Neuronal stem cell (in vitro differentiated cells): ENCODE data around the gene CHD5.
A peak's percentile ranks its signal among the peaks of the same experiment; 100 is the strongest.

Experiments
- DNase-seq: peaks from one replicate; pipeline ENCODE4 v3.0.0-alpha.2; 2013; ENCODE audit warnings: low spot score
- H2AFZ ChIP-seq: one replicate; pipeline ENCODE4 v1.6.1; 2013; ENCODE audit warnings: mild to moderate bottlenecking, low read length, inconsistent platforms
- H2AK5ac ChIP-seq: 2 replicates; pipeline ENCODE4 v1.6.1; 2013; ENCODE audit warnings: low read depth, mild to moderate bottlenecking, inconsistent platforms, low read length, moderate library complexity, mixed read lengths
- H2BK120ac ChIP-seq: 2 replicates; pipeline ENCODE4 v1.6.1; 2013; ENCODE audit warnings: low read depth, mild to moderate bottlenecking, inconsistent platforms, low read length, moderate library complexity, mixed read lengths
- H2BK12ac ChIP-seq: one replicate; pipeline ENCODE4 v1.6.1; 2013; ENCODE audit warnings: low read length, inconsistent platforms
- H2BK15ac ChIP-seq: 2 replicates; pipeline ENCODE4 v1.6.1; 2013; ENCODE audit warnings: mild to moderate bottlenecking, low read length, inconsistent platforms, mixed read lengths
- H2BK5ac ChIP-seq: one replicate; pipeline ENCODE4 v1.6.1; 2013; ENCODE audit warnings: inconsistent platforms, mild to moderate bottlenecking, low read length, moderate library complexity
- H3K14ac ChIP-seq: one replicate; pipeline ENCODE4 v1.6.1; 2013; ENCODE audit warnings: low read length, inconsistent platforms
- H3K18ac ChIP-seq: 2 replicates; pipeline ENCODE4 v1.6.1; 2013; ENCODE audit warnings: low read length, inconsistent platforms
- H3K23ac ChIP-seq: 2 replicates; pipeline ENCODE4 v1.6.1; 2013; ENCODE audit warnings: low read depth, mild to moderate bottlenecking, mixed read lengths, low read length, inconsistent platforms; ENCODE audit not compliant: poor library complexity
- H3K27ac ChIP-seq: replicated peaks from 3 replicates; pipeline ENCODE4 v1.5.1; 2013; ENCODE audit warnings: low read length, inconsistent platforms
- H3K27me3 ChIP-seq, 3 experiments: 2 replicates each; pipeline ENCODE4 v1.6.1; 2013; ENCODE audit warnings: low read length in 3 of 3, mild to moderate bottlenecking in 2 of 3, inconsistent platforms in 1 of 3, low read depth in 1 of 3, mixed read lengths in 1 of 3, moderate library complexity in 1 of 3; ENCODE audit not compliant: control insufficient read depth in 3 of 3, insufficient read depth in 3 of 3
- H3K36me3 ChIP-seq, 2 donors: replicated peaks in 1 of 2; 2 replicates each; pipeline ENCODE4 v1.6.1; 2013; ENCODE audit warnings: low read length in 2 of 2; ENCODE audit not compliant: control insufficient read depth in 2 of 2, insufficient read depth in 2 of 2
- H3K4ac ChIP-seq: 2 replicates; pipeline ENCODE4 v1.6.1; 2013; ENCODE audit warnings: inconsistent platforms, mild to moderate bottlenecking, low read length, moderate library complexity
- H3K4me1 ChIP-seq, 2 donors: 1 replicate in 1 of 2; 2 replicates in 1 of 2; pipeline ENCODE4 v1.6.1; 2013; ENCODE audit warnings: low read length in 2 of 2, low read depth in 1 of 2; ENCODE audit not compliant: control insufficient read depth in 2 of 2, insufficient read depth in 1 of 2
- H3K4me2 ChIP-seq: one replicate; pipeline ENCODE4 v1.6.1; 2013; ENCODE audit warnings: mild to moderate bottlenecking, low read length, inconsistent platforms; ENCODE audit not compliant: insufficient read depth, poor library complexity, severe bottlenecking
- H3K4me3 ChIP-seq, 2 donors: 2 replicates each; pipeline ENCODE4 v1.5.1; 2013; ENCODE audit warnings: low read length in 2 of 2, mild to moderate bottlenecking in 2 of 2, inconsistent platforms in 1 of 2, moderate library complexity in 1 of 2
- H3K79me1 ChIP-seq: one replicate; pipeline ENCODE4 v1.6.1; 2013; ENCODE audit warnings: low read depth, mild to moderate bottlenecking, inconsistent platforms, low read length, moderate library complexity
- H3K9ac ChIP-seq: one replicate; pipeline ENCODE4 v1.6.1; 2013; ENCODE audit warnings: mild to moderate bottlenecking, low read depth, low read length, inconsistent platforms; ENCODE audit not compliant: poor library complexity
- H3K9me3 ChIP-seq, 2 donors: replicated peaks in 1 of 2; 2 replicates each; pipeline versions ENCODE3 to v1.6.1; 2013; ENCODE audit warnings: low read length in 2 of 2, mild to moderate bottlenecking in 2 of 2, inconsistent platforms in 1 of 2, low read depth in 1 of 2, mixed read lengths in 1 of 2, moderate library complexity in 1 of 2; ENCODE audit not compliant: control insufficient read depth in 2 of 2, insufficient read depth in 1 of 2
- H4K8ac ChIP-seq: one replicate; pipeline ENCODE4 v1.6.1; 2013; ENCODE audit warnings: low read depth, mild to moderate bottlenecking, inconsistent platforms, low read length, moderate library complexity
- H4K91ac ChIP-seq: one replicate; pipeline ENCODE4 v1.6.1; 2013; ENCODE audit warnings: low read length, low read depth, mild to moderate bottlenecking, inconsistent platforms; ENCODE audit not compliant: poor library complexity
- WGBS, 2 donors: extraction: QIAGEN DNeasy Blood & Tissue Kit; methylation state at CpG; one replicate each; pipeline ENCODE4 v1.1.7; 2013; ENCODE audit warnings: missing lambda C conversion rate in 2 of 2, mixed read lengths in 1 of 2; ENCODE audit not compliant: insufficient read length in 2 of 2, insufficient replicate concordance in 1 of 2; ENCODE audit errors: extremely low coverage in 2 of 2; 5-methylcytosine and 5-hydroxymethylcytosine counted together

Gene CHD5

DNA sequence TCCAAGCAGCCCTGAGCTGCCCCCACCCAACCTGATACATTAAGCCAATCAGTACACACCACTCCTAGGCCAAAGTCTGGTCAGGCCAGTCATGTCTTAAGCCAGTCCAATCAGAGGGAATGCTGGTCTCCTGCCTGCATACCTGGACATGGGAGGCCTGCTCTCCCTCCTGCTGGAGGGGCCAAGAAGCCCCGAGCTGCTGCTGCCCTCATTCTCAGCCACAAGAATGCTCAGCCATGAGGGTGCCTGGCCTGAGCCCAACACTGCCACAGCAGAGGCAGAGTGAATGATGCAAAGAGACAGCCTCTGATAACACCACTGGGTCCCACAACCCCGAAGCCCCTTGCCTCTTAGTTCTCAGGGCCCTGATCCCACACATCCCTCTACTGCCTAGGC is 23.0 kb downstream of the CHD5 start:
- Histone ChIP-seq H3K4ac (no peak overlapping the region), H2BK5ac (no peak overlapping the region), H3K14ac (no peak overlapping the region), H3K18ac (peak overlapping the region; percentile 76), H3K23ac (peak overlapping the region; percentile 93), H3K4me1 (peaks cover 0 to 4% of the 10 kb centered on the region in 2 donors), H3K9me3 (no peaks in the 10 kb centered on the region), H3K79me1 (peaks cover 3% of the 10 kb centered on the region), H3K27ac (no peak overlapping the region), H2AK5ac (peak overlapping the region; percentile 46), H3K4me3 (no peak overlapping the region), H4K8ac (no peak overlapping the region), H3K27me3 (peaks cover 0 to 66% (median 0%) of the 10 kb centered on the region in 3 experiments), H3K36me3 (no peaks in the 10 kb centered on the region), H2AFZ (no peak overlapping the region), H2BK120ac (no peak overlapping the region), H3K4me2 (no peak overlapping the region), H2BK15ac (no peak overlapping the region), H3K9ac (peak overlapping the region; percentile 21), H4K91ac (no peak overlapping the region), H2BK12ac (no peak overlapping the region)
- no peak for DNase-seq
- no CpG with 5 or more reads among the region's 2 CpGs for WGBS, 2 donors

DNA sequence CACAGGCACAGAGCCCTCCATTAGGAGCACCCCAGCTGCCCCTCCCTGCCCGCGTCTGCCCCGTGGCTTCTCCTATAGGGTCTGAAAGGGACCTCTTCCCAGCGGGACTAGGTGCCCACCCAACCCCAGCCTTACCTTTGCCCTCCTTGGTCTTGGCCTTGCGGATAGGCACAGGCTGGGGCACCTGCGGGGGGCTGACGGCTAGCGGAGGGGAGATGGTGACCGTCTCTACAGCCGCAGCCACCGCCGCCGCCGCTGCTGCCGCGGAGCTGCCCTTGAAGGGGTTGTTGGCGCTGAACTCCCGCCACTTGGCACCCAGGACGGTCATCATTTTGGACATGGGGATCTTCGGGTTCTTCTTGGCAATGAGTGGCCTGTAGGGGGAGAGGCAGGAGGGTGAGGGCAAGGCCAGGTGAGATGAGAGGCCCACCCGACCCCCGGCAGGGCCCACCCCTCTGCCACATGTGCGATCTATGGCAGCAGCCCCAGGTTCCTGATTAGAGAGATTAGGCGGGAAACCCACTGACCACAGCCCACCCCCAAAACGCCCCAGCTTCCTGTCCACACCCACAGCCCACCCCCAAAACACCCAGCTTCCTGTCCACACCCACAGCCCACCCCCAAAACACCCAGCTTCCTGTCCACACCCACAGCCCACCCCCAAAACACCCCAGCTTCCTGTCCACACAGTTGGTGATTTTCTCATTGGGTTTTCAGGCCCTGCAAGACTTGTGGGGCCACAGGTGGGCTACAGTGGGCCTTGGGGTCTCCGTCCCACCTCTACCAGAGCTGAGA is 25.4 kb downstream of the CHD5 start:
- WGBS, 2 donors = no CpG with 5 or more reads among the region's 26 CpGs
- Histone ChIP-seq H2BK12ac (no peak overlapping the region), H3K27ac (no peak overlapping the region), H3K4me2 (no peak overlapping the region), H3K36me3 (no peaks in the 10 kb centered on the region), H2BK120ac (no peak overlapping the region), H2BK5ac (no peak overlapping the region), H3K4ac (no peak overlapping the region), H4K8ac (no peak overlapping the region), H2BK15ac (peak overlapping the region; percentile 67), H2AK5ac (no peak overlapping the region), H3K18ac (no peak overlapping the region), H3K79me1 (peaks cover 3% of the 10 kb centered on the region), H3K14ac (peak overlapping the region; percentile 38), H3K27me3 (peaks cover 0 to 67% (median 0%) of the 10 kb centered on the region in 3 experiments), H3K4me1 (peaks cover 0 to 4% of the 10 kb centered on the region in 2 donors), H3K4me3 (no peak overlapping the region), H3K23ac (peak overlapping the region; percentile 31), H4K91ac (no peak overlapping the region), H3K9me3 (no peaks in the 10 kb centered on the region), H3K9ac (no peak overlapping the region), H2AFZ (no peak overlapping the region)
- DNase-seq = no peak

DNA sequence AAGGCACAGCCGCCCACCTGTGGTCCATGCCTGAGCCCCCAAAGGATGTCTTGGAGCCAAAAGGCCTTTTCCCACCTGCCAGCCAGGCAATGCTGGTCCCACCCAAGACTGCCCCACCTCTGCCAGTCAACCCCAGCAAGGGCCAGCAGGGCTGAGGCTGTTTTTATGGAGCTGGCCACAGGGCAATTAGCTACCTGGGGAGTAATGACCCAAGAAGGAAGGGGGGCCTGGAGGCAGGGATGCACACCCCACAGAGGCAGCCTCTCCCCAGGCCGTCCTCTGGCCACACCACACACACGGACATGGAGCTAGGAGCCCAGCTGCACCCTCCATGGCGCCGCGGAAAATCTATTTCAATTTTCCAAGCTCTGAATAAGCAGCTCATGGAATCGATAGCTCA is 27.2 kb downstream of the CHD5 start:
- H2BK12ac ChIP-seq = no peak overlapping the region
- no peak overlapping the region for H2BK120ac ChIP-seq
- peak overlapping the region; percentile 8 for H3K14ac ChIP-seq
- H3K4me3 ChIP-seq = no peak overlapping the region
- H4K91ac ChIP-seq = no peak overlapping the region
- no CpG with 5 or more reads among the region's 7 CpGs for WGBS, 2 donors
- H3K23ac ChIP-seq = peak overlapping the region; percentile 73
- no peak overlapping the region for H2BK15ac ChIP-seq
- H3K79me1 ChIP-seq = peaks cover 3% of the 10 kb centered on the region
- H3K27me3 ChIP-seq = peaks cover 0 to 72% (median 16%) of the 10 kb centered on the region in 3 experiments
- no peak overlapping the region for H2AFZ ChIP-seq
- peaks cover 3 to 13% of the 10 kb centered on the region in 2 donors for H3K4me1 ChIP-seq
- no peak for DNase-seq
- peak overlapping the region; percentile 21 for H3K9ac ChIP-seq
- no peak overlapping the region for H3K4me2 ChIP-seq
- H3K9me3 ChIP-seq = no peaks in the 10 kb centered on the region
- H3K4ac ChIP-seq = no peak overlapping the region
- no peak overlapping the region for H4K8ac ChIP-seq
- no peak overlapping the region for H2BK5ac ChIP-seq
- H3K18ac ChIP-seq = peak overlapping the region; percentile 48
- no peak overlapping the region for H2AK5ac ChIP-seq
- no peak overlapping the region for H3K27ac ChIP-seq
- no peaks in the 10 kb centered on the region for H3K36me3 ChIP-seq

DNA sequence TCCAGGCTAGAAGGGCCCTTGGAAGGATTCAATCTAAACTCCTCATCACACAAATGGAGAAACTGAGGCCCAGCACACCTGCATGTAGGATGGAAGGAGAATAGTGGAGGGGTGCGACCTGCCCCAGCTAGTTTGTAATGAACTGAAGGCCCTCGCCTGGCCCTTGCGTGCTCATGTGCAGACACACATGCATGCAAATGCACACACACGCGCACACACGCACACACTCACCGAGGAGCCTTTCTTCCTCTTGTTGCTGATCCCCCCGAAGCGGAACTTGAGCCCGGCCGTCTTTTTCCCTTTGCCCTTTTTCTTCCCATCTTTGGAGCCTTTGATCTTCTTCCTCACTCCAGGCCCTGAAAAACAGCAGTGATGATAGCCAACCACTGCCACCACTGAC is 27.9 kb downstream of the CHD5 start:
- Histone ChIP-seq H2BK120ac (no peak overlapping the region), H3K9ac (no peak overlapping the region), H2BK12ac (no peak overlapping the region), H3K4me3 (no peak overlapping the region), H3K9me3 (no peaks in the 10 kb centered on the region), H3K4me1 (peaks cover 3 to 9% of the 10 kb centered on the region in 2 donors), H3K27me3 (peaks cover 0 to 72% (median 20%) of the 10 kb centered on the region in 3 experiments), H3K27ac (no peak overlapping the region), H2AFZ (no peak overlapping the region), H3K4ac (no peak overlapping the region), H3K4me2 (peak overlapping the region; percentile 15), H3K23ac (peak overlapping the region; percentile 52), H2BK15ac (no peak overlapping the region), H2AK5ac (peak overlapping the region; percentile 78), H4K91ac (no peak overlapping the region), H3K14ac (peak overlapping the region; percentile 78), H2BK5ac (no peak overlapping the region), H4K8ac (no peak overlapping the region), H3K79me1 (peaks cover 3% of the 10 kb centered on the region), H3K36me3 (no peaks in the 10 kb centered on the region), H3K18ac (no peak overlapping the region)
- WGBS, 2 donors = no CpG with 5 or more reads among the region's 11 CpGs
- no peak for DNase-seq
